Measurements from ENCODE around the gene LMO4. TPM values are rescaled to one million over a fixed set of nuclear protein-coding genes. Genes with fewer than 3 reads are reported as not detected.
A peak's percentile ranks its signal among the peaks of the same experiment; 100 is the strongest.

LMO4 gene
- total and polyA plus RNA-seq, 8 donors, result 30.7 to 120 (median 79.5) TPM

- no peak overlapping the region for H3K27ac ChIP-seq
- H3K36me3 ChIP-seq, result no peaks in the 10 kb centered on the region
- H3K4me3 ChIP-seq, result no peak overlapping the region
- no peak for DNase-seq
- H3K4me1 ChIP-seq, result no peaks in the 10 kb centered on the region
- intact Hi-C loops (cut with DNase I; ENCODE audit: low total_unique reads), result loop anchor here (10.0 kb wide), 1 partner anchor 631 kb away; no protein-coding TSS in a partner anchor
- no peaks in the 10 kb centered on the region for H3K9me3 ChIP-seq
- 88 to 96% (median 94%) methylated on average over 6 of the region's 6 CpGs for WGBS, 5 donors
- TF ChIP-seq EP300 (IDR thresholded peaks at IDR 0.05) (no peak), CTCF (IDR thresholded peaks at IDR 0.05) (no peak), POLR2A (IDR thresholded peaks at IDR 0.05) (no peak)
- H3K27me3 ChIP-seq, result no peaks in the 10 kb centered on the region
Observed at GRCh38 chr1:87314091-87314490, 14.6 kb upstream of the LMO4 start.

DNA sequence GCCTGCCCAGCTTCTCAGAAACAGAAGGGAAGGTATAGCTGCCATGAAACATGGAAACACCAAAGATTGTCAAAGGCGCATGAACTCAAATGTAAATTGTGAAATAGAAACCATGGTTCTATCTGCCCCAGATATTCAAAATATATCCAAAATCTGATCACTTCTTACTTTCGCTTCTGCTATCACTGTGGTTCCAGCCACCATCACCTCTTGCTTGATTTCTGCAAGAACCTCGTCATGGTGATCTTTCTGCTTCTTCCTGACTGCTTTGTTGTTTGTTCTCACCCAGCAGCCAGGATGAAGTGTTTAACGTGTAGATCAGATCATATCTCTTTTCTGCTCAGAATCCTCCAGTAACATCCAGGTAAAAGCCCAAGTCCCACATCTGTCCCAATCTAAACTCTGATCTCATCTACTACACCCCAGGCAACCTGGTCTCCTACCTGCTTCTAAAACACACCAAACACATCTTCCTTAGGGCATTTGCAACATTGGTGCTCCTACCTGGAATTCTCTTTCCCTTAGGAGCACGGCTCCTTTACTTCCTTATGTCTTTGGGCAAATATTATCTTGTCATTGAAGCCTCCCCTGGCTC is 10.5 kb upstream of the LMO4 start:
- TF ChIP-seq POLR2A (IDR thresholded peaks at IDR 0.05), result no peak
- no peak for TF ChIP-seq CTCF (IDR thresholded peaks at IDR 0.05)
- no peak for TF ChIP-seq EP300 (IDR thresholded peaks at IDR 0.05)
- TF ChIP-seq POLR2AphosphoS5 (IDR thresholded peaks at IDR 0.05), result no peak

GRCh38 chr1:87318806-87319205 is 9.9 kb upstream of the LMO4 start:
- TF ChIP-seq POLR2A (IDR thresholded peaks at IDR 0.05) (no peak), EP300 (IDR thresholded peaks at IDR 0.05) (no peak), POLR2AphosphoS5 (IDR thresholded peaks at IDR 0.05) (no peak), CTCF (IDR thresholded peaks at IDR 0.05) (no peak)
- no peaks in the 10 kb centered on the region for H3K9me3 ChIP-seq
- WGBS, 5 donors, result 71 to 83% (median 80%) methylated on average over 1 of the region's 1 CpG
- no peaks in the 10 kb centered on the region for H3K4me1 ChIP-seq
- no peaks in the 10 kb centered on the region for H3K36me3 ChIP-seq
- no peak overlapping the region for H3K27ac ChIP-seq
- DNase-seq, result no peak
- H3K27me3 ChIP-seq, result no peaks in the 10 kb centered on the region
- no peak overlapping the region for H3K4me3 ChIP-seq
- intact Hi-C loops (cut with DNase I; ENCODE audit: low total_unique reads), result loop anchor here (10.0 kb wide), 1 partner anchor 626 kb away; no protein-coding TSS in a partner anchor

More for the DNA sequence above, 10.5 kb upstream of the LMO4 start:
- no peaks in the 10 kb centered on the region for H3K9me3 ChIP-seq
- H3K4me1 ChIP-seq, result no peaks in the 10 kb centered on the region
- no peaks in the 10 kb centered on the region for H3K36me3 ChIP-seq
- 75 to 80% (median 77%) methylated on average over 5 of the region's 5 CpGs for WGBS, 5 donors
- DNase-seq, result no peak
- no peak overlapping the region for H3K27ac ChIP-seq
- H3K27me3 ChIP-seq, result no peaks in the 10 kb centered on the region
- intact Hi-C loops (cut with DNase I; ENCODE audit: low total_unique reads), result loop anchor here (10.0 kb wide), 1 partner anchor 627 kb away; no protein-coding TSS in a partner anchor
- no peak overlapping the region for H3K4me3 ChIP-seq

DNA sequence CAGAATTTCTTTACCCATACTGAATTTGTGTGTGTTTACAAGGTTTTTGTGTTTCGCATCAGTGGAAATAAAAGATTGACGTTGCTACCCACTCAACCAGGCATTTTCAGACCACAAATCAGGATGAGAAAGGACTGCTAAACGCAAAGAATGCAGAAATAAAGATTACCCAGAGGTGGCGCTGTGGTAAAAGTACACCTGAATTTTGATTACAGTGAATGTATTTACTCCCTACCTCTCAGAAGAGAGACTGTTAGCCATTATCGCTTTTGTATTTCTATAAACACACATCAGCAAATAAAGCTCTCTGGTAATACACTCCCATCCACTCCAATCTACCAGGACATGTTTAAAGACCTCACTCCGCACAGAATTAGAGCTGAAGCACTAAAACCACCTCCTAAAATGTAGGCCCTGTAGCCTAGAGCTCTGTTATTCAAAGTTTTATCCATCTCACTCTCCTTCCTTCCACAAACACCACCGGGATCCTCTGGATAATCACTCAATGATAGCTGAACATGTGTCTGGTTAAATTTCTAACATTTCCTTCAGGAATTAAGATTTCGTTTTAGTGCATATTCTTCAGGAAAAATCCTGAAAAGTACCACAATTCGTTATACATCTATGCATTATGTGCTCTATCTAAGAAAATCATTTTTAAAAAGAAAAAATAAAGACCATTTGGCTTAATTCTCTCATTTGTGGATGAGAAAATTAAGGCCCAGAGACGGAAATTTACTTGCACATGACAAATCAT is 2.5 kb upstream of the LMO4 start:
- Histone ChIP-seq H3K27me3 (no peaks in the 10 kb centered on the region), H3K4me3 (no peak overlapping the region), H3K36me3 (no peaks in the 10 kb centered on the region), H3K9me3 (no peaks in the 10 kb centered on the region), H3K27ac (peak overlapping the region in 2 of 5 donors; percentile 37 to 52), H3K4me1 (peaks cover 0 to 19% (median 11%) of the 10 kb centered on the region in 4 donors)
- peak; percentile 30 to 86 for DNase-seq
- intact Hi-C loops (cut with DNase I; ENCODE audit: low total_unique reads), result no loop called here
- 32 to 40% (median 34%) methylated on average over 10 of the region's 10 CpGs for WGBS, 5 donors
- TF ChIP-seq POLR2A (IDR thresholded peaks at IDR 0.05), result no peak
- no peak for TF ChIP-seq POLR2AphosphoS5 (IDR thresholded peaks at IDR 0.05)
- TF ChIP-seq CTCF (IDR thresholded peaks at IDR 0.05), result peak in 5 of 7 experiments; percentile 59 to 79 (median 73)
- no peak for TF ChIP-seq EP300 (IDR thresholded peaks at IDR 0.05)

Data from stomach (tissue), 9 donors.